DMS153 (cell line): ENCODE data around the gene BCL7A.

Experiments used
- DNase-seq: peaks from one replicate; lab custom pipeline; 2025; lab: John Stamatoyannopoulos, UW

Gene BCL7A

DNA sequence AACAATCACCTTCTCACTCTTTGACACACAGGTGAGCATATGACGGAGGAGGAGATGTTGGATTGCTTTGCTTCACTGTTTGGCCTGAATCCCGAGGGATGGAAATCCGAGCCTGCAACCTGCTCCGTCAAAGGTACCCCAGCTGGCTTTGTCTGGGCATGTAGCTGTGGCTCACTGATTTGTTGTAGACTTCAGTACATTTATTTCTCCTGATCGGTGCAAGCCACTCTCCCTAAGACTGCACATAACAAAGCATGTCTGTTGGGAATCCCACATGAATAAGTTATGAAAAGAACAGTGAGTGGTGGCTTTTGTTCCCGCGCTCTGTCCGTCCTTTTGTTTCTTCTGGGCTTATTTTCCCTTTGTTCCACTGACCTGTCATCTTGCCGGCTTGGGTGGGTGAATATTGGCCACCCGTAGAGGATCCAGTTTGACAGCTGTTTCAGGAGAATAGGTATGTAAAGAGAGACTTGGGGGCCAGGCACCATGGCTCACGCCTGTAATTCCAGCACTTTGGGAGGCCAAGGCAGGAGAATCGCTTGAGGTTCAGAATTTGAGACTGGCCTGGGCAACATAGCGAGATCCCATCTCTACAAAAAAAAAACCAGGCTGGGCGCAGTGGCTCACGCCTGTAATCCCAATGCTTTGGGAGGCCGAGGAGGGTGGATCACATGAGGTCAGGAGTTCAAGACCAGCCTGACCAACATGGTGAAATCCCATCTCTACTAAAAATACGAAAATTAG lies 20.0 kb upstream of the BCL7A start:
- peak; percentile 93 for DNase-seq

DNA sequence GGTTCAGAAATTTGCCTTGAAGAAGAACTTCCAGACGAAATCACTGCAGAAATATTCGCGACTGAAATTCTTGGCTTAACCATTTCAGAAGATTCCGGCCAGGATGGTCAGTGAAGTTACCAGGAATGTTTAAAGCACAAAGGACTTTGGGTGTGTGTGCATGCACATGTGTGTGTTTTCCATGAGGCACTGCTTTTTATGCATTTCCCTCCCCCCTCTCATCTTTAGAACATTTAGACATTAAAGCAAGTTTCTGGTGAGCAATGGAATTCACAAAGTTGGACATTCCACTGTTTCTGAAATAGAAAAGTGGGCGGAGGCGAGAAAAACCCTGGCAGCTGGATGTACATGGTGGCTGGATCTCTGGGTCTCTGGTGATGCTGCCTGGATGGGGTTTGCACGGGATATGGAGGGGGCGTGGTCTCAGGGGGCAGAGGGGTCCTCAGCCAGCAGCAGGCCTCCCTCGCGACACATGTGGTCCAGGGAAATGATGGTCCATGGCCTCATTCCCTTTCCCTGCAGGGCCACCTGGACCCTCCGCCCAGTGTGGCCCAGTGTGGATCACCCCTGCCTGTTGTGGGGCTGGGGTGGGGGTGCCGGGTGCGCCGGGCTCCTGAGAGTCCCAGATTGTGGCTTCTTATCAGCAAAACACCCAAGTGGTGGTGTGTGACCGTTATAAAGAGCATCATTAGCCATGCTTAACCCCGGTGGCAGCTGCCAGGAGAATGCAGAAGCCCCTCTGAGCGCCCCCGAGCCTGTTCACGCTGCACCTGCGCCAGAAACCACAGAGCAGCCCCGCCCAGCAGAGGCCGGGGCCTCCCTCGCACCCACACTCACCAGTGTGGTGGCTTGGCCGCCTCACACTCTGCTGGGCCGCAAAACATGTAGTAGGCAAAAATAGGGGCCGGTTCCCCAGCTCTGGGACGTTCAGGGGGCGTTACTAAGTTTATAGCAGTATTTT lies 17.8 kb upstream of the BCL7A start:
- DNase-seq = no peak

DNA sequence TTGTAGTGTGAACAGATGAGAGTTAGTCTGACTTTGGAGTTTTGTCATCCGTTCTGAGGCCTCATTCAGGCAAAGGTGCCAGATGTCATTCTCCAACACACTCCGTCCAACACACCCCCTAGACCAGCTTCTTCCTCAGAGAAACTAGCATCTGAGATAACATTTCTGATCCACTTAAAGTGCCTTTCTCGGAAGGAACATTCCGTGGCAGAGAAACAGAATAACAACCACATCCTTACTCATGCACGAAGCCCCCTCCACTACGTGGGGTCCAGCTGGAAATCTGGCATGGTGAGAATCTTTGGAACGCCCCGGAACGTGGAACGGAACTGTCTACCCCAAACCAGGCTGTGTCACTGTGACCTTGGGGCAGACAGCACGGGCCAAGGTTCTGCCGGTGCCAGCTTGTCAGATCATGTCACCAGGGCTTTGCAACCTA lies 17.0 kb upstream of the BCL7A start:
- DNase-seq = no peak

- DNase-seq = no peak
These were observed 16.4 kb upstream of the BCL7A start for GRCh38 chr12:122005252-122005776.

- DNase-seq = no peak
These were observed 15.3 kb upstream of the BCL7A start for GRCh38 chr12:122006186-122006926.

DNA sequence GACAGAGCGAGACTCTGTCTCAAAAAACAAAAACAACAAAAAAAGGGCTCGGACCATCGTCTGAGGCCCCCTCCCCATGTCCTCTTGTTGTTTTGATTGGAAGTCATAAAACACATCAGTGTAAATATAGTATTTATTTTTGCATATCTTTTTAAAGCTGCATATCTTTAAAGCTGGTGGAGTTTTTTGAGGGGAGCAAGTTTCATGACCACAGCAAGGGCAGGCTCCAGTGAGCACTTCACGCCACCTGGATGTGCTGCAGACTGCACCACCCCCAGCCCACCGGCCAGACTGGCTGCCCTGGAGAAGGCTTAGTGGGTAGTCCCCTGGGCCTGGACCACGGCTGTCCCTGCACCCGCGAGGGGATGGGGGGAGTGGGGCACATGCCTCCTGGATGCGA lies 11.9 kb upstream of the BCL7A start:
- no peak for DNase-seq

DNA sequence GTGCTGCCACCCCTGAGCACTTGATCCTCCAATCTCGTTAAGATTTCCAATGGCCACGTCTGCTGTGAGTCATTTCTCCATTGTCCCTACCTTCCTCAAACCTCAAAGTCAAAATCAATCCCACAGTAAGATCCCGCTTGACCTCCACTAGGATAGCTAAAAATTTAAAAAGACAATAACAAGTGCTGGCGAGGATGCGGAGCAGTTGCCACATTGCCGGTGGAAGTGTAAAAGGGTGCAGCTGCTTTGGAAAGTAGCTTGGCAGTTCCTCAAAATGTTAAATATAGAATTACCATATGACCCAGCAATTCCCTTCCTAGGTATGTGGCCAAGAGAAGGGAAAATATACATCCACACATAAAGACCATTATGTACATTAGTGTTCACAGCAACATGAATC lies 9.5 kb upstream of the BCL7A start:
- no peak for DNase-seq

DNA sequence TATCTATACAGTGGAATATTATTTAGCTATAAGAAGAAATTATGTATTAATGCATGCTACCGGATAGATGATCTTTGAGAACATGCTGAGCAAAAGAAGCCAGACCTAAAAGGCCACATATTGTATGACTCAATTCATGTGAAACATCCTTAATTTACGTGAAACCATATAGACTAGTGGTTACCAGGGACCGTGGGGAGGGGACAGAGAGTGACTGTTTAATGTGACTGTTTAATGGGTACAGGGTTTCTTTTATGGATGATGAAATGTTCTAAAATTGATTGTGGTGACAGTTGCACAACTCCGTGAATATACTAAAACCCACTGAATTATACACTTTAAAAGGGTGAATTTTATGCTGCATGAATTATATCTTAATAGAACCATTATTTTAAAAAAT lies 8.5 kb upstream of the BCL7A start:
- no peak for DNase-seq

- DNase-seq = no peak
These were observed 7.7 kb upstream of the BCL7A start for GRCh38 chr12:122013791-122014590.

- no peak for DNase-seq
These were observed 6.9 kb upstream of the BCL7A start for GRCh38 chr12:122014781-122015180.

GRCh38 chr12:122018457-122018856 lies 3.2 kb upstream of the BCL7A start:
- DNase-seq = no peak

GRCh38 chr12:122018937-122019336 lies 2.7 kb upstream of the BCL7A start:
- DNase-seq = no peak

DNA sequence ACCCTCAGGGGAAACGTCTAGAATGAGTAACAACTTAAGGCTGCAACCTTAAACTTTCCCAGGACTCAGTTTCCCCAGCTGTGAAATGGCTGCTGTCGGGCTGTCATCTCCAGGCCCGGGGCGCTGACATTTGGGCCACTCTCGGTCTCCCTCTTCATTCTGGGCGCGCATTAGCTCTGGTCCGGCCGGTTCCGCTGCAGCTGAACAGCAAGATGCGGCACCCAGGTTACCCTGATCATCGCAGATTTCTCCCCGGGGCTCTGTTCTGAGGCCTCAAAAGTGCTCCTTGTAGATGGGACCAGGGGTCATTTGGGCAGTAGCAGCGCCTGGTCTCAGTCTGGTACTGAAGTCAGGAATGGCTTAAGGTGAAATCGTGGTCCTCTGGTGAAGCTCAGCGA lies 890 bp upstream of the BCL7A start:
- no peak for DNase-seq

- no peak for DNase-seq
These were observed 377 bp upstream of the BCL7A start for GRCh38 chr12:122021193-122021821.

DNA sequence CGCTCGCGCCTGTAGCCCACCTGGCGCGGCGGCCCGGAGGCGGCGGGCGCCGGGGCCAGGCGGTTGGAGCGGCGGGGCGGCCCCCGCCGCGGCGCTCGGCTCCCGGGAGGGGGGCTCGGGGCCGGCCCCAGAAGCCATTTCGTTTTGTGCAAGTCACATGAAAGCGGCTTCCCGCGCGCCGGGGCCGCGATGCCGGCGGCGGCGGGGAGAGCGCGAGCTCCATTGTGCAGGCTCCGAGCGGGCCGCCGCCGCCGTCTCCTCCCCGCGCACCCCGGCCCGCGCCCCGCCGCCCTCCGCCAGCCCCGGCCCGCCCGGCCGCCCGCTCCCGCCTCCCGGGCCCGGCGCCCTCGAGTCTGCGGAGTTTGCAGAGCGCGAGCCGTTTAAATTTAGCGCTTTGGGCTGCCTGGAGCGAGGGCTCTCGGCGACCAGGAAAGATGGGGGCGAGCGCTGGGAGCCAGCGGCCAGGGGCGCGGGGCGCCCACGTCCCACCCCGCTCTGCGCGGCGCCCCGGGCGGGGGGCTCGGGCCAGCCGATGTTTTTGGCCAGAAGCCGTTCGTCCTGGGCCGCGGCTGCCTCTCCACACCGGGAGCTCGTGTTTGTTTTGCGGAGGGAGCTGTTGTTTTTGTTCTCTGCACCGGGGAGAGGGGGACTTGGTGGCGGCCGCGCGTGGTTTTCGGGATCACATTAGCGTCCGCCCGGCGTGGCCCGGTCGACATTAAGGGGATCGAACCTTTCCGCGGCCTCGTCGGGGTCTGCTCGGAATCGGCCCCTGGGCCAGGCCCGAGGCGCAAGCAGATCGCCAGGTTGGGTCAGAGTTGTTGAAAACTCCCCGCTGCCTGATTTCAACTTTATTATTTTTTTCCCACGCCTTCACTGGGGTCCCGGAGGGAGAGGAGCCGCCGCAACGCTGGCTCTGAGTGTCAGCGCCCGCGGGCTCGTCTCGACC lies 982 bp downstream of the BCL7A start:
- no peak for DNase-seq

GRCh38 chr12:122023339-122024131 lies 1.9 kb downstream of the BCL7A start:
- DNase-seq = no peak

DNA sequence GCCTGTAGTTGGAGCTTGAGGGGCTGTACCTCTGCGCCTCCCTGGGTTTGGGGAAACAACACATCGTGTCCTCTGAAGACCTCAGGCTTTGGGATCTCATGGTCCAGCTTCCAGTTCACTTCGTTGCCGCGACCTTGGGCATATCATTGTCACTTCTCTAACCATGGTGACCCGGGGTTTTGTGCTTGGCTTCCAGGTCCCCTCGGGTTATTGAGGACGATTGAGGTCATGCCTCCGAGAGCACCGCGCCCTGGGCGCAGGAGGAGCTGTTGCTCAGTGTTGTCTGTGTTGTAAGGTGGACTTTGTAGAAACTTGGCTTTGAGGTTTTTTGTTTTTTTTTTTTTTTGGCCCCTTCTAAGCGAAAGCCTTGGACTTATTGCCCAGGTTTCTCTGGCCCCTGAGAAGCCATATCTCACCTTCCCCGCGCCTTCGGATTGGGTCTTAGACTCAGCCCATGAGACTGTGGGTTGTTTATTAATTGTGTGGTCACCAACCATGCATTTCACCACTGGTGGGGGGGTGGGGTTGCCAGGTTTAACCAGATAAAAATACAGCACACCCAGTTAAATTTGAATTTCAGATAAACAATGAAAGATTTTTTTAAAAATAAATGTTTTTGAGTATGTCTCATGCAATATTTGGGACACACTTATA lies 2.6 kb downstream of the BCL7A start:
- DNase-seq = no peak

DNA sequence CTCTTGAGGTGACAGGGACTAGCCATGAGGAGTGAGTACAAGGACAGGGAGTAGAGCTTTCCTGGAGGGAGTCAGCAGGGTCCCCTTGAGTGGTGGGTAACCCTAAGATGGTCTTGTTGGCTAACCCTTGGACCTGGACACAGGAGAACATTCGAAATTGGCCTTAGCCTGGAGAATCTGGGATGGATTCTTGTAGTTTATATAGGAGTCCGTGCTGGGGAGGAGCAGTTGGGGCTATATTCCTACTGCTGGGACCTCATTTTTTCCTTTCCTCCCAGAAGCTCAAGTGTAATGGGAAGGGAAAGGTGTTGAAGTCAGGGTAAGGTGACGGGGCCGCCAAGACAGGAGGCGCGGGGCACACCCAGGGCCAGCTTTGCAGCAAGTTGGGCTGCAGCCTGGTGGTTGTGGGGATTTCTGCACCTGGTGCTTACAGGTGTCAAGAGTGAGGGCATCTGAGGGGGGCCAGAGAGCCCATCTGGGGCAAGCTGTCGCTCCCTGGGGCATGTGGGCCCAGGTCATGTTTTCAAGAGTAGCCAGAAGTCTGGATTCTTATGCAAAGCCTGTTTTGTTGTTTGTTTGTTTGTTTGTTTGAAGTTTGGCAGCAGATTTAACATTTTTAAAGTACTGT lies 5.1 kb downstream of the BCL7A start:
- no peak for DNase-seq
